ENCODE measurements around the gene SARNP.
"Not testable (repeated sequence)": the region's sequence is repeated elsewhere in the genome, so short reads cannot be mapped to it uniquely, and the experiment has no call there.

Gene SARNP

DNA sequence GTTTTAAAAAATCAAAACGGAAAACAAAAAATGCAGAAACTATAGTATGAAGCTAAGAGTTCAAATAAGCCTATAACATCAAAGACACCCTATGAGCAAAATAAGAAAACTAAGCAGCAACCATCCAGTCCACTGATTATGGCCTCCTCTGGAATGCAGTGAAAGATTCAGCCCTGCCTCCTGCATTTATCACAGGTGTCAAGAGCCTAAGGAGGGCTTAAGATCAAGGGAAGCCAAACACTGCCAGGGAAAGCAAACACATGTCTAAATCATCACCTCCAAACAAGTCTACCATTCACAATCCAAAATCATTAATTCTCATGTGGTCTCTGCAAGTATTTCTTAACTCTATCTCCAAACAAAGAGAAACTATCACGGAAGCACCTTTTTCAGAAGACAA is 28.4 kb downstream of the SARNP start:
- DNase-seq: no peak

DNA sequence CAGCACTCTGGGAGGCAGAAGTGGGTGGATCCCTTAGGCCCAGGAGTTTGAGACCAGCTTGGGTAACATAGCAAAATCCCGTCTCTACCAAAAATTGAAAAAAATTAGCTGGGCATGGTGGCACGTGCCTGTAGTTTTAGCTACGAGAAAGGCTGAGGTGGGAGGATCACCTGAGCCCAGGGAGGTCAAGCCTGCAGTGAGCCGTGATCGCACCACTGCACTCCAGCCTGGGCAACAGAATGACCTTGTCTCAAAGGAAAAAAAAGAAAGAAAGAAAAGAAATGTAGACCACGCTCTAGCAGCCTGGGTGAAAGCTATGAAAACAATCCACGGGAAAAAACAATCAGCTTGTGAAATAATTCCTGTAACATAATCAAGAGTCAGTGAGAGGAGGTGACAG is 29.0 kb downstream of the SARNP start:
- no peak for DNase-seq

DNA sequence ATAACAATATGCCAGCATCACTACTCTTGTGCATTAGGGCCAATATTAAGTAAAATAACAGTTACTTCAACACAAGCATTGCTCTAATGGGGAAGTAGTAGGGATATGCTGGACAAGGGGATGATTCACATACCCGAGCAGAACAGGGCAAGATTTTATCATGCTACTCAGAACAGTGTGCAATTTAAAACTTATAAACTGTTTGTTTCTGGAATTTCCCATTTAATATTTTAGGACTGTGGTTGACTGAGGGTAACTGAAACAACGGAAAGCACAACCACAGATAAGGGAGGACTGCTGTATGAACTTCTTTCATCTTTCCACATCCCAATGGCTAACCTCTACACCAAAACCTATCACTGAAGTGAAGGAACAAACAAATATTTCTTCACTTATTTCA is 36.8 kb downstream of the SARNP start:
- DNase-seq: peak; percentile 6

DNA sequence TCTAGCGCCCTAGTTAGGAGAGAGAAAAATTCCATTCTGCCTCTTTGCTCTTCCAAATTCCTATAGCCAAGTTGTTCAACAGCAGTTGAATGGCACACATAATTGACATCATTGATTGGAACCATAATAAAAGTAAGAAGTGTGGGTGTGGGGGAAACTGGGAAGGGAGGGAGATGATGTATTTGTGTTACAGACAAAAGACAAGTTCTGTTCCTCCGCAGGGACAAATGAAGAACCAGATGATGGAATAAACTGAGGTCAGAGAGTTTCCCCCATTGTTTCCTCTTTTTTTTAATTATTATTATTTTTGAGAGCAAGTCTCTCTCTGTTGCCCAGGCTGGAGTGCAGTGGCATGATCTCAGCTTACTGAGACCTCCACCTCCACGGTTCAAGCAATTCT is 39.7 kb downstream of the SARNP start:
- DNase-seq: no peak

DNA sequence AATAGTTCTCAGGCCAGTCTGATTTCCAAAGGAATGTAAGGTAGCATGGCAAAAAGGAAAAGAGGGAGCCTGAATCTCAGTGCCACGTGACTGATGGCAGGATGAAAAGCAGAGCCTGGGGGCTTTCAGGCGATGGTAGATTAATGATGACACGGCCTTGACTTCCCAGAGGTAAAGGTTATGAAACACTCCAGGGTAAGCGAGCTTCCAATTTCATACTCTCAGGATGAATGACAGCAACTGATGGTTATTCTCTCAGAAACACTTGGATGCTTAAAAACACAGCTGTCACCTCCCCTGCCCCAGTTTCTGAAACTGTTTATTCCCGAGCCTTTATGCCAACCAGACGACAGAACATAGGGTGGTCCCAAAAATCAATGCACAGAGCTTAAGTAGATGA is 45.8 kb downstream of the SARNP start:
- DNase-seq: no peak

DNA sequence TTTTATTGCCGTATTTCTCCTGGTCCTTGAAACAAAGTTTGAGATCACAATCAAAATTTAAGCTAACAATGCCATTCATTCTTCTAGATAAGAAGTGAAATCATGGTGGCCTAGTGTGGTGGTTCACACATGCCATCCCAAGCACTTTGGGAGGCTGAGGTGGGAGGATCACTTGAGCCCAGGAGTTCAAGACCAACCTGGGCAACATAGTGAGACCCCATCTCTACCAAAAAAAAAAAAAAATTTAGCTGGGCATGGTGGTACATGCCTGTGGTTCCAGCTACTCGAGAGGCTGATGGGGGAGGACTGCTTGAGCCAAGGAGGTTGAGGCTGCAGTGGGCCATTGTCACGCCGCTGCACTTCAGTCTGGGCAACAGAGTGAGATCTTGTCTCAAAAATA is 50.4 kb downstream of the SARNP start:
- DNase-seq: no peak

DNA sequence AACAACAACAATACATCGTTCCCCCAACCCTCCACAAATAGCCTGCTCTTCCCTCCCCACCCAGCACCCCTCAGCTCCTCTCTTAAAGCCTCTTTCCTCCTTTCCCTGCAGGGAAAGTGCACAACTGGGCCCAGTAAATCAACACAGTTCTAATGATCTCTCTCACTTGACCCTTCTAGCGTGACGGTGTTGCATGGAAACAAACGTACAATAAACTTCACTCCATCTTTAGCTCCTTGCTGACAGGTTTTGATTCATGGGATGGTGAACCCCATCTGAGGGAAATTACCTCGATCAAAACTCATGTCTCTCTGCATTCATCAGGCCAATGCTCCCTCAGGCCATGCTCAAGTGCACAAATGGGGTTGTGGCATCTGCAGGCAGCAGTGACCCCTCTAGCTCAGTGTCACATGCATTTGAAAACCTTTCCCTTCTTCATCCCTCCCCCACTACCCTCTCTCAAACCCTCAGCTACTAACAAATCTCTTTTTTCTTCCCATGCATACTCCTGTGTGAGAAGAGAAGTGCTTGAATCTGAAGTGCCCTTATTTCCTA is 51.7 kb downstream of the SARNP start:
- DNase-seq: no peak

DNA sequence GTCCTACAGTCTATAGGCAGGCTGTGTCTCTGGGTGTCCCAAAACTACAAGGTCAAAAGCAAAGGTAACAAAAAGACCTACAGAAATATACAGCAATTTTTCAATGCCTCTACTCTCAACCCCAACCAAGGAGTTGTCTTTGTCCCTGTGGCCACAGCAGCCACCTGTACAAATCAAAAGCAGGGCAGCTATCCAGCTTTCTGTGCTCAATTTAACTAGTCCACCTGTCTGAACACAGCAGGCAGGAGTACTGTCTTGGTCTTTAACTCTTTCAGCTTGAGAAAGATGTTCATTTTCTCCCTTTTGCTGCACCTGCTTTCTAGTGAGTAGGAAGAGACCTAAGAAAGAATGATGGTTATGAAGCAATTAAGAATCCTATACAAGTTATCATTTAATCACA is 54.9 kb downstream of the SARNP start:
- no peak for DNase-seq

DNA sequence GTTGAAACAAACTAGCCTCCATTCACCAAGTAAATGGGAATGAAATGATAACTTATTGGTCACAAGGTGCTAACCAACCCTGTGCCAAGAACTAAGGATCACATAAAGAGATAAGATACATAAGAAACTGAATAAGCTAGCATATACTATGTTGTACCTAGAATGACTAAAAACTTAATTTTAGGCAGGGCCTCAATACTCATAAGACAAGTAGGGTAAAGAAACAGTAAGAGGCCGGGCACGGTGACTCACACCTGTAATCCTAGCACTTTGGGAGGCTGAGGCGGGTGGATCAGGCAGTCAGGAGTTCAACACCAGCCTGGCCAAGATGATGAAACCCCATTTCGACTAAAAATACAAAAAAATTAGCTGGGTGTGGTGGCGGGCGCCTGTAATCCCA is 56.9 kb downstream of the SARNP start:
- no peak for DNase-seq

DNA sequence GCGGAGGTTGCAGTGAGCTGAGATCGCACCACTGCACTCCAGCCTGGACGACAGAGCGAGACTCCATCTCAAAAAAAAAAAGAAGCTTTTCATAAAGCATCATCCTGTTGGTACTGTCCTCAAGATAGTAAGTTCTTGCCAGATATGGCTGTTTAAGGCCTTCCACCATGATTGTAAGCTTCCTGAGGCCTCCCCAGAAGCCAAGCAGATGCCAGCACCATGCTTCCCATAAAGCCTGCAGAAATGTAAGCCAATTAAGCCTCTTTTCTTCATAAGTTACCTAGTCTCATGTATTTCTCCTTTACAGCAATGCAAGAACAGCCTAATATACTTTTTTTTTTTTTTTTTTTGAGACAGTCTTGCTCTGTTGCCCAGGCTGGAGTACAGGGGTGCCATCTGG is 58.9 kb downstream of the SARNP start:
- not testable (repeated sequence) for DNase-seq

DNA sequence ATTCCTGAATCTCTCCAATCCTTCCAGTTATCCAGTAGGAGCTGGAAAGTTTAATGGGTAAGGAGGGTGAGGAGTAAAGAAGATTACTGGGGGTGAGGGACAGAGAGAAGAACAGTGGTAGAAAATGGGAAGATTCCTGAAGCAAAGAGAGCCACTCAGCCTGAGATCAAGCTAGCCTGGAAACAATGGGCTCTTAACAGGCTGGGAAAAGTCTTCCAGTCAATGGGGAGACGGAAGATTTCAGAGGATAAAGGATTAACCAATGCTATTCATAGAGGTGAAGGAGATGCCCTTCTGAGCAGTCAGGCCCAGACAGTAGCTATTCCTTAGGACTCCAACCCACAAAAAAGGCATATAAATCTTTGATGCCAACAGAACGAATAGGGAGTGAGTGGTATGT is 59.8 kb downstream of the SARNP start:
- no peak for DNase-seq

DNA sequence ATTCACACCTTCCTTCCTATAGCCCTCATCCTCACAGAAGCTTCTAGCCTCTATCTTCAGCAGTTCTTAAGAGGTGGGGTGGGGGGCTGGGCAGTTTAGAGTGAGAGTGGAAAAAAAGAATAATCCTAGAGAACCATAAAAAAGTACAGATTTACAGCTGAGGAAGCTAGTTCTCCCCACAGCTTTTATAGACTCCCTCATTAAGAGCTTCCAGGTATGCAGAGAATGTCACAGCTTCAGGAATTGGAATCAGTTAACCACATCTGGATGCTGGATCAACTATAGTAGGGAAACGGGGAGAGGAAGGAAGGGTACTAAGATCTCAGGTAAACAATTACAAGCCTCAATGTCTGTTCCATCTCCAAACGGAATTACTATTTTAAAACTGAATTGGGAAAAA is 62.3 kb downstream of the SARNP start:
- no peak for DNase-seq

DNA sequence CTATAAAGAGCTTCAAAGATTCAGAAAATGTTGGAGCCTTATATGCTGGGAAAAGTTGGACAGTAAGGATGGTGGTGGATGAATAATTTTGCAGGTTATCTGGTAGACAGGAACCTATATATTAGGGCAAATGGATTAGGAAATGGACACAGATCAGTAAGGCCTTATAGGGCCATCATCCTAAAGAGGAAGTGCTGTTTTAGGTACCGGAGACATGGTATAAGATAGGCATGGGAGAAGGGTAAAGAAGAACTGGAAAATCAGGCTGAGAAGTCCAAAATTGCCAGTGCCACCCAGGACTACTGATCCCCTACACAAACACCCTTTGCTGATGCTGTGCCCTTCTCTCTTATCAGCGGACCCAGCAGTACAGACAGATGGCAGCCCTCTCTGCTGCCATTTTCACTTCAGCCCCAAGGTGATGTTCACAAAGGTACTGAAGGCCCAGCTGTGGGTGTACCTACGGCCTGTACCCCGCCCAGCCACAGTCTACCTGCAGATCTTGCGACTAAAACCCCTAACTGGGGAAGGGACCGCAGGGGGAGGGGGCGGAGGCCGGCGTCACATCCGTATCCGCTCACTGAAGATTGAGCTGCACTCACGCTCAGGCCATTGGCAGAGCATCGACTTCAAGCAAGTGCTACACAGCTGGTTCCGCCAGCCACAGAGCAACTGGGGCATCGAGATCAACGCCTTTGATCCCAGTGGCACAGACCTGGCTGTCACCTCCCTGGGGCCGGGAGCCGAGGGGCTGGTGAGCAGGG is 69.1 kb downstream of the SARNP start:
- no peak for DNase-seq

DNA sequence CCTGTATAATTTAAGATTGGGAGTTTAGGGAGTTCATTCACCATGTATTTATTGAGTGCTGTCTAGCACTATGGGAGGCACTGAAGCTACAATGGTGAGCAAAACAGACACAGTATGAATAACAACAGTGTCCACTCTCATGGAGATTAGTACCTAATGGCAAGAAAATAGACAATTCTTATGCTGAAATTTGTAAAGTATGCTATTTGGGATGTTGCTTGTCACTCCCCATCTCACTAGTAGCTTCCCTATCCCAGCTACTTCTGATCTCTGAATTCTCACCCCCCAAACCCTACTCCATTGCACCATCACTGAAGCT is 70.7 kb downstream of the SARNP start:
- DNase-seq: no peak

DNA sequence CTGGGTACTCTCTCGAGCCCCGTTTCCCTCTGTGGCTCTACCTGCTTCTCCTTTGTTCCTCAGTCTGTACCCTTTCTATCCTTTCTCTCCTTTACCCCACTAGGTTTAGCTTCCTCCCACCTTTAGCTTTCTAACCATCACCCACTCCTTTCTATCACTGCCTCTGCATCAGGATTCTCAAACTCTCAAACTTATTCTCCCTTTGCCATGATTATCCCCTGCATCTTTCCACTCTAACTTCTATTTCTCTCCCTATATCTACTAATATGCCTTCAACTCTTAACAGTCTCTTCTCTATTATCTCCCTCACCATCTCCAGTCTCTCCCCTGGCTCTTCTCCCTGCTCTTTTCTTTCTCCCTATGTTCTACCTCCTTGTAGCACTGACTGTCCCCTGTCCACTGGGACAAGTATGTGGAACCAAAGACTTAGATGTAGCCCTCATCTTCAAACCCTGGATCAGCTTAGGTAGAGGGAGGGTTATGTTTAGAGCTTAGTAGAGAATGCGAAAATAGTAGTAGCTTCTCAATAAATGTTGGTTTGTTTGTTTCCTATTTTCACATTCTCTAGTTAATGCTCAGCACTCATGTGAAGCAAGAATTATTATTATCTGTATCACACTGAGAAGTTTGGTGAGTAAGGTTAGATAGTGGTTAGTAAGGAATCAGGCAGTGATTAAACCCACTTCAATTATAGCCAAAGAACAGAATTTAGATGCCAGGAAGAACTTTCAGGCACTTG is 71.2 kb downstream of the SARNP start:
- DNase-seq: no peak

DNA sequence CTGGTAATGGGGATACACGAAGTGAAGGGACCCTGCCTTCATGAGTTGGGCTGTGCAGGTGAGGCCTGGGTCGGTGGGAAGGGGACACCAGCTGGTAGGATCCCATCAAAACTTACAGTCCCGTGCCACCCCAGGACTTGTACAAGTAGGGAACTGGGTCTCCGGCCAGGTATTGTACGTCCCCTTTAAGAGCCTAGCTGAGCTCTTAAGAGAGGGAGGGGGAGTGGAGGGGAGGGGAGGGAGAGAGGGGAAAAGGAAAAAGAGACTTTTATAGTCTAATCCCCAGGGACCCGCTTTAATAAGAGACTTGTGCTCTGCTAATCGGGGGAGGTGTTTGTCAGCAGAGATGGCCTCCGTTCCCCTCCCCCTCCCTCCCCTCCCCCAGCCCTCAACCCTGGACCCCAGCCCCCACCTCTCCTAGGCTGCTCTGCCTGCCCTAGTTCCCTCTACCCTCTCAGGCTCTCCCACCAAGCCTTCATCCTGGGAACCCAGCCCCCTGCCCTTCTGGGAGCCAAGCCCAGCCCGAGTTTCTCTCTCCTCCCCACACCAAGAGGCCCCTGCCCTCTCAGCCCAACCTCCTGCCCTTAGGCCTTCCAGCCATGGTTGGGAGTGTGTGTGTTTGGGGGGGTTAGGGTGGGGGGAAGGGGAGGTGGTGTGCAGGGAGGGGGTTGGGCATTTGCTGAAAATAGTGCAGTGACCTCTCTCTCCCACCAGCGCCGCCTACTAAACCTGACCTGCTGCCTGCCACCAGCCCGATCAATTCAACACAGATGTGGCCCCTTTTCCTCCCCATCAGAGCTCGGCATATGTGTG is 72.0 kb downstream of the SARNP start:
- DNase-seq: no peak

DNA sequence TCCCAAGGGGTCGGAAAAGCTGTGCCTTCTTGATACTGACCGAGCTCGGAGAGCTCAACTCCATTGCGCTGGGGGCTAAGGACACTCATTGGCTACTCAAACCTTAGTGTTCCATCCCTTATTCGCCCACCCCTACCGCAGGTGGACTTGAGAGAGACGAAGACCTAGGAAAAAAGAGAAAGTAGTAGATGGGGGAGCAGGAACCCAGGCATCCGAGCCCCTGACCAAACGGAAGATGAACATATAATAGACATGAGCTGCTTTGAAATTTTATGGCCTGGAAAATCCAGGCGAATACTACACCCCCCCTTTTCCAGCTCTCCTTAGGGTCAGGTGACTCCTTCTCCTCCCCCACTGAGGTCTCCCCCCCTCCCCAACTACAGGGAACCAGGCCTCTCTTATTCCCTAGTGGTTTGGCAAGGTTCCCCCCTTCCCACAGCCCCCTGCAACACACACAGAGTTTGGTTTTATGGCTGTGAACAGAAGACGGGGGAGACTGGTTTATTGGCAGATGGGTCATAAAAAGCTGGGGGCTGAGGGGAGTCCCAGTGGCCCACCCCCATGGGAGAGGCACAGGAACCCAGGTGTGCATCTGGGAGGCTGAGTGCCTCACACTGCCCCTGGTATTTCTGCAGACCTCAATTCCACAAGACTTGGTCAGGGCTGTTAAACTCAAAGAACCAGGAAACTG is 73.0 kb downstream of the SARNP start:
- no peak for DNase-seq

DNA sequence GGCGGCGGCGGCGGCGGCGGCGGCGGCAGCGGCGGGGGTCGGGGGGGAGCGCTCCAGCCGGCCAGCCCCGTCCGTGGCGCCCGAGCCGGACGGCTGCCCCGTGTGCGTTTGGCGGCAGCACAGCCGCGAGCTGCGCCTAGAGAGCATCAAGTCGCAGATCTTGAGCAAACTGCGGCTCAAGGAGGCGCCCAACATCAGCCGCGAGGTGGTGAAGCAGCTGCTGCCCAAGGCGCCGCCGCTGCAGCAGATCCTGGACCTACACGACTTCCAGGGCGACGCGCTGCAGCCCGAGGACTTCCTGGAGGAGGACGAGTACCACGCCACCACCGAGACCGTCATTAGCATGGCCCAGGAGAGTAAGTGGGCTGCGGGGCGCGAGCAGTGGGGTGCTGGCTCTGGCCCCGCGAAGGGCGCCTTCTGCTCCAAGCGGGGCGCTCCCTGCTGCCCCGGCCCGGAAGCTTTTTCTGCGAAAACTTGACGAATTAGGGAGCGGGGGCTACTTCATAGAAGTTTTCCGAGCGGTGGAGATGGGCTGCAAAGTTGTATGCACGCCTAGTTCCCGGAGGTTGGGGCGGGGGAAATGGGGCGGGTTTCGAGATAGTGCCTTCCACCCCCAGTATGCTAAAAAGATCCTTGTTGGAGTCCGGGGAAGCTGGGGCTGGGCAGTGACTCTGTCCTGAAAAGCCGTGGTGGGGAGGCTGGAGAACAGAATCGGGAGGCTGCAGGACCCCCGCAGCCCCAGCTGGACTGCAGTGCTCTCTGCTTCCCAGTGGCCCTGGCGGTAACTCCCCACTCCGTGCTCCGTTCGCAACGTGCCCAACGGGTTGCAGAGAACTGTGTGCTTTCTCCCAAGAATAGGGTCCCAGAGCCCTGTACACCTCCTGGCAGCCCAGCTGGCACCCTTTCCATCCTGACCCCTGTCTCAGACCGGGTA is 73.9 kb downstream of the SARNP start:
- peak; percentile 53 for DNase-seq

DNA sequence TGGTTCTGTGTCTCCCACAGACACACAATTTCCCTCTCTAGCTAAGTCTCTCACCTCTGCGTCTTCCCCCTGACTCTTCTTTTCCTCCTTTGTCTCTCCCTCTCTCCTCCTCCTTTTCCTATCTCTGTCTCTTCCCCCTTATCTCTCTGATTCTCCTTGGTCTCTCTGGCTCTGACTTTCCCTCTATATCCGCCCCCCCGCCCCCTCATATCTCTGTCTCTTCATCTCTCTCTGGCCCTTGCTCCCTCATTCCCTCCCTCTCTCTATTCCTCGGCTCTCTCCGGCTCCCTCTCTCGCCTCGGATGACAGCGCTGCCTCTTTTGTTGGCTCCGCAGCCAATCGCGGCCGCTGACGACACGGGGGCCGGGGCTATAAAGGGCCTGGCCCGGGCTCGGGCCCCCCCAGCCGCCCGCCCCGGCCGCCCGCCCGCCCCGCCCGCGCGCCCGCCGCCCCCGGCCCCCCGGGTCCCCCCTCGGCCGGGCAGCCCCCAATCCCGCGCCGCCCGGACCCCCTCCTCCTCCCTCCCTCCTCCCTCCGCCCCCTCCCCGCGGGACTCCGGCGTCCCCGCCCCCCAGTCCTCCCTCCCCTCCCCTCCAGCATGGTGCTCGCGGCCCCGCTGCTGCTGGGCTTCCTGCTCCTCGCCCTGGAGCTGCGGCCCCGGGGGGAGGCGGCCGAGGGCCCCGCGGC is 74.7 kb downstream of the SARNP start, which contains the start of gene GDF11:
TSS of gene GDF11 (plus strand) at position 404 of the 687 bp plus-strand sequence. CDS start at position 599, 195 bp downstream.
- DNase-seq: peak; percentile 83

DNA sequence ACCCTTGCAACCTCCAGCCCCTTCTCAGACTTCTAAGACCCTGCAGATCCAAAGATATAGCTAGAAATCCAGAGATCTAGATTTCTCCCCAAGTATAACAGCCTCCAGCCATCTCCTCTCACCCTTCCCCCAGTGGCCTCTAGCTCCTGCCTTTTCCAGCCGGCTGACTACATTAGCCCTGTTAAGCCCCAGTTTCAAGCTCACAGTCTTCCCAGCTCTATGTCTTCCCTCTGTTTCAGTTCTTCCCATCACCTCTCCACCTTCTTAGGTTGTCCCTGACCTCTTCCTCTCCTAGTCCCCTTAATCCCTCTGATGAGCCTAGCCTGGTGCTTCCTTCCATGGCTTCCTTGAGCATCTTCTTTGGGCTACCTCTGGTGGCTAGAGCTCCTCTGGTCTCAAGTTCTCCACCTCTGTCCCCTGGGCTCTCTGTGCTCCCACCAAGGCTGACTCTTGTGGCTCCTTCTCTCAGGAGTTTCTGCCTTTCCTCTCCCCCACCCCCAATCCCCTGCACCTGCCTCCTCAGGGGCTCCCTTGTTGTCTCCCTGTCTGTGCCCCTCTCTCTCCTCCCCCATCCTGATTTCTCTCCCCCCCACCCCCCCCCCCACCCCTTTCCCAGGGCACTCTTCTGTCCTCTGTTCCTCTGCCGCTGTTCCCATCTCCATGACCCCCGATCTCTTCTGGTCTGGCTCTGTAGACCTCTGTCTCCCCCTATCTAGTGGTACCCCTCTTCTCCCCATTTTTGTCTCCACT is 75.4 kb downstream of the SARNP start:
- DNase-seq: no peak
